Activated CD8-positive, alpha-beta T cell treated with anti-CD3 and anti-CD28 coated beads, Interleukin-2, amount 10 ng/mL, durations not matched to agents 7 days and 5 days (primary cell): Measurements from ENCODE around the gene NMNAT2. TPM values are rescaled to one million over a fixed set of nuclear protein-coding genes. Genes with fewer than 3 reads are reported as not detected.

ENCODE experiments used
- ATAC-seq: fragments of 150-1000 bp; cut with Tn5 transposase; one replicate; pipeline ENCODE4 v1.10.0; 2021; ENCODE audit warnings: moderate library complexity
- CTCF ChIA-PET: fragments of 350-600 bp; sonication (Branson Sonifier 250); formaldehyde crosslinking; loops from one replicate; lab custom pipeline; 2021; ENCODE audit warnings: antibody characterized with exemption; lab: Charles Lee
- POLR2A ChIA-PET: fragments of 350-600 bp; sonication (Branson Sonifier 250); formaldehyde crosslinking; loops from one replicate; lab custom pipeline; 2021; ENCODE audit warnings: antibody characterized with exemption; lab: Charles Lee
- DNase-seq: peaks from one replicate; pipeline ENCODE4 v3.0.0-alpha.2; 2020
- H3K27ac Mint-ChIP-seq: one replicate; pipeline ENCODE4 v1.8.0; 2021; ENCODE audit warnings: mild to moderate bottlenecking, mixed read lengths
- H3K27me3 Mint-ChIP-seq: one replicate; pipeline ENCODE4 v1.8.0; 2021; ENCODE audit warnings: low read depth, mixed read lengths
- H3K36me3 Mint-ChIP-seq: one replicate; pipeline ENCODE4 v1.8.0; 2021; ENCODE audit warnings: low read depth, mixed read lengths
- H3K4me1 Mint-ChIP-seq: one replicate; pipeline ENCODE4 v1.8.0; 2021; ENCODE audit warnings: low read depth, mixed read lengths
- H3K4me3 Mint-ChIP-seq: one replicate; pipeline ENCODE4 v1.8.0; 2021; ENCODE audit warnings: mild to moderate bottlenecking, mixed read lengths
- H3K9me3 Mint-ChIP-seq: one replicate; pipeline ENCODE4 v1.8.0; 2022; ENCODE audit warnings: mixed read lengths; ENCODE audit not compliant: insufficient read depth
- total RNA-seq, 2 experiments: library from RNA; stranded (reverse); gene quantifications; one replicate each; pipeline ENCODE4 v1.2.3, GENCODE V29; 2021

Gene NMNAT2
- total RNA-seq, 2 experiments from 2014 or later = not detected

DNA sequence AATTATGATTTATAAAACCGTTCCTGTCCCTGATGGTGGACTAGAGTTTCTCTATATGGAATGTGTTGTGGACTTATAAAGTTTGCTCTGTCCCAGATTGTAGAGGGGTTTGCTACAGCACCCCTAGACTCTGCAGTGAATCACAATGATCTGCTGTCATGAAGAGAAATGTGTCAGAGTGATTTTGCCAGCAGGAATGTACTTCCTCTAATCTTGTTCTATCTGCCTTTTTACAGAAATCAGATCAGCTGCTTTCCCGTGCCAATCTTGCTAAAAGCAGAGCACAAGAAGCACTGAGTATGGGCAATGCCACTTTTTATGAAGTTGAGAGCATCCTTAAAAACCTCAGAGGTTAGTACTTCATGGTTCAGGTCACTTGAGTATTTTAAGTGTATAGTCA lies 180.1 kb downstream of the NMNAT2 start:
- H3K4me3 Mint-ChIP-seq = no peak overlapping the region
- ATAC-seq (no peak), DNase-seq (no peak)
- ChIA-PET POLR2A (no interaction called here), CTCF (interaction anchor here (1.0 to 1.1 kb wide), 2 partner anchors 10 to 19 kb away, joined by 3 to 5 read pairs; no protein-coding TSS in a partner anchor)
- H3K4me1 Mint-ChIP-seq = no peaks in the 10 kb centered on the region
- no peak overlapping the region for H3K27ac Mint-ChIP-seq
- no peaks in the 10 kb centered on the region for H3K36me3 Mint-ChIP-seq
- H3K27me3 Mint-ChIP-seq = no peaks in the 10 kb centered on the region
- no peaks in the 10 kb centered on the region for H3K9me3 Mint-ChIP-seq

DNA sequence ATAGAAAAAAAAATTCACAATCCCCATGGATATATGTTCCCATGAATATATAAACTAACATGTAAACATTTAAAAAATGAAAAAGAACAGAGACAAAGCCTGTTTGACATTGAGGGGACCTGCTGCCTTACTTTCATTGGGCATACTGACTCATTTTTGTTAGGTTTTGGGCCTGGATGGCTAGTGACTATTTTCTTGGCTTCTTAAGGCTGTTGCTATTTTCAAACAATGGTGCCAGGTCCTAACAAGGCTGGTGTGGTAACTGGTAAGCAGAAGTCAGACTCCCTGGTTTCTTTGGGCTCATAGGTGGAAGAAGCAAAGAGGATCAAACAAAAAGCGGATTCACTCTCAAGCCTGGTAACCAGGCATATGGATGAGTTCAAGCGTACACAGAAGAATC lies 181.1 kb downstream of the NMNAT2 start:
- POLR2A ChIA-PET = no interaction called here
- ATAC-seq = no peak
- CTCF ChIA-PET = interaction anchor here (1.1 kb wide), 1 partner anchor 9 kb away, joined by 5 read pairs; no protein-coding TSS in a partner anchor

GRCh38 chr1:183236158-183236725 lies 181.9 kb downstream of the NMNAT2 start:
- ATAC-seq (no peak), DNase-seq (no peak)
- Mint-ChIP-seq H3K27ac (no peak overlapping the region), H3K4me1 (no peaks in the 10 kb centered on the region), H3K27me3 (no peaks in the 10 kb centered on the region), H3K36me3 (no peaks in the 10 kb centered on the region), H3K9me3 (no peaks in the 10 kb centered on the region), H3K4me3 (no peak overlapping the region)
- CTCF ChIA-PET = no interaction called here
- POLR2A ChIA-PET = no interaction called here

More for the DNA sequence above, 181.1 kb downstream of the NMNAT2 start:
- no peaks in the 10 kb centered on the region for H3K27me3 Mint-ChIP-seq
- no peak overlapping the region for H3K27ac Mint-ChIP-seq
- no peaks in the 10 kb centered on the region for H3K9me3 Mint-ChIP-seq
- DNase-seq = no peak
- H3K4me3 Mint-ChIP-seq = no peak overlapping the region
- H3K36me3 Mint-ChIP-seq = no peaks in the 10 kb centered on the region
- no peaks in the 10 kb centered on the region for H3K4me1 Mint-ChIP-seq

GRCh38 chr1:183235503-183235902 lies 182.7 kb downstream of the NMNAT2 start:
- Mint-ChIP-seq H3K27me3 (no peaks in the 10 kb centered on the region), H3K4me3 (no peak overlapping the region), H3K9me3 (no peaks in the 10 kb centered on the region), H3K4me1 (no peaks in the 10 kb centered on the region), H3K27ac (no peak overlapping the region), H3K36me3 (no peaks in the 10 kb centered on the region)
- DNase-seq (no peak), ATAC-seq (no peak)
- ChIA-PET POLR2A (no interaction called here), CTCF (interaction anchor here (0.7 kb wide), 1 partner anchor 12 kb away, joined by 3 read pairs; no protein-coding TSS in a partner anchor)

- ATAC-seq (no peak), DNase-seq (no peak)
- no peak overlapping the region for H3K27ac Mint-ChIP-seq
- POLR2A ChIA-PET = no interaction called here
- no peaks in the 10 kb centered on the region for H3K9me3 Mint-ChIP-seq
- no peak overlapping the region for H3K4me3 Mint-ChIP-seq
- H3K36me3 Mint-ChIP-seq = no peaks in the 10 kb centered on the region
- H3K27me3 Mint-ChIP-seq = no peaks in the 10 kb centered on the region
- CTCF ChIA-PET = interaction anchor here (0.7 kb wide), 1 partner anchor 13 kb away, joined by 3 read pairs; no protein-coding TSS in a partner anchor
- H3K4me1 Mint-ChIP-seq = no peaks in the 10 kb centered on the region
These were observed 183.3 kb downstream of the NMNAT2 start for GRCh38 chr1:183234660-183235476.

DNA sequence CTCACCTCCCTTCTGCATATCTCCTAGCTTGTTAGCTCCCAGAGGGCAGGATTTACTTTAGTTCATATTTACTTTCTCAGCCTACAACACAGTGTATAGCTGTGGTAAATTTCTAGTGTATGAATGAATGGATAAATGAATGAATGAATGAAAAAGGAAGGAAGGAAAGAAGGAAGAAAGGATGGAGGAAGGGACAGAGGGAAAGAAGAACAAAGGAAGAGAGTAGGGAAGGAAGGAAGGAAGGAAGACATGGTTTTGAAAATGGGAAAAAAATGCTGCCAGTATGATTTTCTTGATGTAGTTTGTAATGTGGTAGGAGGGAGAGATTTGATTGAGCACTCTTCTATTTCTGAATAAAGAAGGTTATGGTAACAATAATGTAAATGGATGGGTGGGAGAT lies 185.1 kb downstream of the NMNAT2 start:
- ChIA-PET POLR2A (no interaction called here), CTCF (no interaction called here)
- H3K9me3 Mint-ChIP-seq = no peaks in the 10 kb centered on the region
- ATAC-seq (no peak), DNase-seq (no peak)
- no peaks in the 10 kb centered on the region for H3K4me1 Mint-ChIP-seq
- H3K27me3 Mint-ChIP-seq = no peaks in the 10 kb centered on the region
- no peak overlapping the region for H3K4me3 Mint-ChIP-seq
- H3K36me3 Mint-ChIP-seq = no peaks in the 10 kb centered on the region
- H3K27ac Mint-ChIP-seq = no peak overlapping the region

DNA sequence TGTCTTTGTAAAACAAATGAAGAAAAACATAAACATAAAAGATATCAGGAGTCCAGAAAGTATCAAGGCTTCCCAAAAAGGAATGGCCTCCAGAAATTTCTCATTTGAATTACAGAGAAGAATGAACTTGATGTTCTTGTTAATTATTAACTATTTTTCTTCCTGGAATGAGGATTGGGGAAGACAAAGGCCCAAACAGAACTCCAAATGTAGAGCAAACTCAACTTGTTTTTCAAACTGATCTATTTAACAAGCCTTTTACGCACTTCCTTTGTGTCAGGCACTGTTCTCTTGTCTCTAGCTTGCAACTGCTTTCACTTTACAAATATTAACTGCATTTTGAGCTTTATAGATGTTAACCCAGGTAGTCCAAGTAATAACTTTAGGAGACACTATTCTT lies 186.6 kb downstream of the NMNAT2 start:
- ChIA-PET POLR2A (no interaction called here), CTCF (no interaction called here)
- Mint-ChIP-seq H3K9me3 (no peaks in the 10 kb centered on the region), H3K36me3 (no peaks in the 10 kb centered on the region), H3K4me3 (no peak overlapping the region), H3K27ac (no peak overlapping the region), H3K27me3 (no peaks in the 10 kb centered on the region), H3K4me1 (peaks cover 12% of the 10 kb centered on the region)
- ATAC-seq (no peak), DNase-seq (no peak)

GRCh38 chr1:183230413-183230812 lies 187.8 kb downstream of the NMNAT2 start:
- Mint-ChIP-seq H3K27me3 (no peaks in the 10 kb centered on the region), H3K9me3 (no peaks in the 10 kb centered on the region), H3K4me3 (no peak overlapping the region), H3K27ac (no peak overlapping the region), H3K36me3 (no peaks in the 10 kb centered on the region), H3K4me1 (peaks cover 12% of the 10 kb centered on the region)
- ChIA-PET CTCF (interaction anchor here (3.5 kb wide), 1 partner anchor 12 kb away, joined by 23 read pairs; no protein-coding TSS in a partner anchor), POLR2A (no interaction called here)
- DNase-seq (no peak), ATAC-seq (no peak)

GRCh38 chr1:183228347-183229220 lies 189.6 kb downstream of the NMNAT2 start:
- Mint-ChIP-seq H3K4me1 (peaks cover 12% of the 10 kb centered on the region), H3K9me3 (no peaks in the 10 kb centered on the region), H3K4me3 (no peak overlapping the region), H3K27ac (no peak overlapping the region), H3K27me3 (no peaks in the 10 kb centered on the region), H3K36me3 (no peaks in the 10 kb centered on the region)
- no peak for ATAC-seq
- POLR2A ChIA-PET = no interaction called here
- CTCF ChIA-PET = interaction anchor here (0.8 to 3.5 kb wide), 13 partner anchors 9 to 317 kb away, joined by 3 to 23 read pairs (median 4); no protein-coding TSS in a partner anchor
- DNase-seq = no peak

GRCh38 chr1:183227422-183228346 lies 190.5 kb downstream of the NMNAT2 start:
- CTCF ChIA-PET = interaction anchor here (0.5 to 3.5 kb wide), 16 partner anchors 9 to 316 kb away, joined by 3 to 23 read pairs (median 4); no protein-coding TSS in a partner anchor
- Mint-ChIP-seq H3K4me1 (peaks cover 12% of the 10 kb centered on the region), H3K27ac (no peak overlapping the region), H3K36me3 (no peaks in the 10 kb centered on the region), H3K27me3 (no peaks in the 10 kb centered on the region), H3K4me3 (no peak overlapping the region), H3K9me3 (no peaks in the 10 kb centered on the region)
- peak; percentile 72 for ATAC-seq
- POLR2A ChIA-PET = no interaction called here
- peak; percentile 59 for DNase-seq

DNA sequence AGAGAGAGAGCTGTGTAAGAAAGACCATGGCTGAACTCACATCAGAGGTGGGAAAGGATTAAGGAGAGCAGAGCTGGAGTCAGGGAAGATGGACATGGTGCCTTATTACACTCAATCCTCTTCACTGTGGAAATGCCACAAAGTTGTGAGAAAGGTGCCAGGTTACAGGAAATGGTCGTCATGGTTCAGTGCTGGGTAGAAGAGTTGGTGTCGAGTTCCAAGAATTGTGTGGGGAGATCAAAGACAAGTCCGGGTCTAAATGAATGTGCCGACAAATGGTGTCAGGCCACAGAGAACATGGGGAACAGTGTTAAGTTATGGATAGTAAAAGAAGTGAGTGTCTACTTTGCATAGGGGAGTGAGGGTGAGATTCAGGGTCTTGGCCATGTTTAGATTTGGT lies 191.2 kb downstream of the NMNAT2 start:
- ATAC-seq = no peak
- H3K9me3 Mint-ChIP-seq = no peaks in the 10 kb centered on the region
- CTCF ChIA-PET = interaction anchor here (0.9 to 3.5 kb wide), 6 partner anchors 8 to 264 kb away, joined by 3 to 23 read pairs (median 4); no protein-coding TSS in a partner anchor

More for the DNA sequence above, 191.2 kb downstream of the NMNAT2 start:
- POLR2A ChIA-PET = no interaction called here
- H3K27me3 Mint-ChIP-seq = no peaks in the 10 kb centered on the region
- no peak for DNase-seq
- no peaks in the 10 kb centered on the region for H3K36me3 Mint-ChIP-seq
- H3K4me1 Mint-ChIP-seq = peaks cover 12% of the 10 kb centered on the region
- no peak overlapping the region for H3K27ac Mint-ChIP-seq
- H3K4me3 Mint-ChIP-seq = no peak overlapping the region
